Transverse colon (tissue), 3 donors: ENCODE results near the gene PRR5.

ENCODE experiments used
- CTCF ChIP-seq, 5 experiments: fragments of 200-600 bp in 3 of 5; fragments of 450-650 bp in 2 of 5; sonication (generic) in 3 of 5; IDR thresholded peaks; 1 replicate in 2 of 5; 2 replicates in 3 of 5; pipeline ENCODE4 v1.5.1; 2016 to 2017; ENCODE audit warnings: antibody characterized with exemption in 5 of 5, inconsistent platforms in 3 of 5, mild to moderate bottlenecking in 2 of 5, moderate library complexity in 1 of 5
- POLR2A ChIP-seq: fragments of 450-650 bp; IDR thresholded peaks from one replicate; pipeline ENCODE4 v1.6.1; 2016; ENCODE audit warnings: antibody characterized with exemption, mild to moderate bottlenecking, moderate library complexity

GRCh38 chr22:44709881-44710392, 7.9 kb downstream of the PRR5 start:
- TF ChIP-seq CTCF (IDR thresholded peaks at IDR 0.05) (no peak), POLR2A (no peak)
